Adrenal gland (tissue), 5 donors: Measurements from ENCODE around the gene TPD52L2.

ENCODE experiments used
- CTCF ChIP-seq, 6 experiments: fragments of 450-650 bp in 4 of 6; fragments of 200-600 bp in 2 of 6; sonication (generic) in 1 of 6; IDR thresholded peaks; 1 replicate in 5 of 6; 2 replicates in 1 of 6; pipeline versions ENCODE4 v1.5.1 to v1.8.0; 2016 to 2021; ENCODE audit warnings: antibody characterized with exemption in 6 of 6, mild to moderate bottlenecking in 2 of 6, moderate library complexity in 1 of 6
- POLR2A ChIP-seq, 2 donors: fragments of 450-650 bp; IDR thresholded peaks; one replicate each; pipeline ENCODE4 v1.6.1; 2017; ENCODE audit warnings: antibody characterized with exemption in 2 of 2, mild to moderate bottlenecking in 2 of 2, moderate library complexity in 1 of 2
- donor health status: DM: no; HTN: no; CAD: no.

- TF ChIP-seq CTCF (IDR thresholded peaks at IDR 0.05), result no peak
- TF ChIP-seq POLR2A (IDR thresholded peaks at IDR 0.05), result no peak
These were observed 10.9 kb upstream of the TPD52L2 start for GRCh38 chr20:63854069-63854765.
